ENCODE data around the gene FANCI. TPM values are rescaled to one million over a fixed set of nuclear protein-coding genes. Genes with fewer than 3 reads are reported as not detected.

Gene FANCI
- total and polyA plus RNA-seq, 9 donors = 12.7 to 23.5 (median 19.0) TPM

DNA sequence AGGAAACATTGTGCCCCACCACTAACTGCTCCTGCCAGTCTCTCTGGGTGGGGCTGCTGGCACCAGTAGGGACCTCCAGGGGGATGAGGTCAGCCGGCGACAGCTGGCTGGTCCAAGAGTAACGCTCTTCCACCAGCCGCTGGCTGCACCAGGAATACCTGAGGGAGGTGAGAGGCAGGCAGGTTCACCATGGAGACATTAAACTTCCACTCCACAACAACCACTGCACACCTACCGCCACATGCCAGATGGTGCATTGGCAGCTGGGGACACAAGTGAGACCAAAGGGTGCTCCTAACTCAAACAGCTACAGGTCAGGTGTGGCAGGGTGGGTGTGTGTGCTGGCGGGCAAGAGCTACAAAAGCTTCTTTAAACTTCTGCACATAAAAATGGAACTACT lies 86.3 kb downstream of the FANCI start:
- no CpG with 5 or more reads among the region's 6 CpGs for WGBS (ENCODE audit: insufficient coverage)

DNA sequence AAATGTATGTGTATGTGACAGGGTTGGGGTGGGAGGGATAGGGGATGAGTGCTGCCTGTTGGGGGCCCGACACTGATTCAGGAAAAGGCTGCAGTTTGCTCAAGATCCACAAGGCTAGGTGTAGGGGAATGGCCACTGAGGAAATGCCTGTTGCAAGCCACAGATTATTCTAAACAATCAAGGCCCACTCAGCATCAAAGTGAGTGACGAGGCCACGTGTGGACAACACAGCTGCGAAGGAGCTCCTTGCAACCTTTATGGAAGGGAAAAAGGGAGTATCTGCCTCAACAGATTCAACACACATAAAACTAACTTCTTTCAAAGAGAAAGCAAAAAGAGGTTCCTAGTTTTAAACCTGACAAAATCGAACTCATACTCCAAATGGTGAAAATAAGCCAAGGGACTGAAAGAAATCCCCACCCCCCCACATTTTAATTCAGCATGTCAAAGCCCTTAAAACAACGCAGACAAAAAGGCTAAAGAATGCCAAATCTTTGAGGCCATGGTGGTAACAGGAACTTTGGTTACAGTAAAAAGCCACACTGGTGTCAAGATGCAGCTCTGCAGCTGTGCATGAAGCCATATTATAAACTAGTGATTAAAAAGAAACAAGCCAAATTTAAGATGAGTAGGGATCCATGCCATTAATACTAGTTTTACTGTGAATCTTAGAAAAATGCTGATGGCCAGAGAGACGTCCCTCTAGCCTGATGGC lies 87.3 kb downstream of the FANCI start:
- 63% methylated on average over 2 of the region's 7 CpGs for WGBS (ENCODE audit: insufficient coverage)
- Histone ChIP-seq H3K4me3 (ENCODE audit: low read length) (no peak overlapping the region), H3K27ac (ENCODE audit: low read length) (no peak overlapping the region), H3K4me1 (ENCODE audit: control insufficient read depth, insufficient read depth, low read length) (peaks cover 47% of the 10 kb centered on the region), H3K9me3 (replicated peaks; ENCODE audit: control insufficient read depth, low read depth, low read length) (no peaks in the 10 kb centered on the region), H3K36me3 (ENCODE audit: control insufficient read depth, insufficient read depth, low read length) (peaks cover 64% of the 10 kb centered on the region), H3K27me3 (ENCODE audit: control insufficient read depth, insufficient read depth, low read length) (no peaks in the 10 kb centered on the region)
- DNase-seq = no peak

More for the DNA sequence above, 86.3 kb downstream of the FANCI start:
- DNase-seq = no peak
- H3K4me3 ChIP-seq (ENCODE audit: low read length) = no peak overlapping the region
- no peak overlapping the region for H3K27ac ChIP-seq (ENCODE audit: low read length)
- H3K36me3 ChIP-seq (ENCODE audit: control insufficient read depth, insufficient read depth, low read length) = peaks cover 73% of the 10 kb centered on the region
- H3K27me3 ChIP-seq (ENCODE audit: control insufficient read depth, insufficient read depth, low read length) = no peaks in the 10 kb centered on the region
- H3K9me3 ChIP-seq (replicated peaks; ENCODE audit: control insufficient read depth, low read depth, low read length) = no peaks in the 10 kb centered on the region
- H3K4me1 ChIP-seq (ENCODE audit: control insufficient read depth, insufficient read depth, low read length) = peaks cover 39% of the 10 kb centered on the region

DNA sequence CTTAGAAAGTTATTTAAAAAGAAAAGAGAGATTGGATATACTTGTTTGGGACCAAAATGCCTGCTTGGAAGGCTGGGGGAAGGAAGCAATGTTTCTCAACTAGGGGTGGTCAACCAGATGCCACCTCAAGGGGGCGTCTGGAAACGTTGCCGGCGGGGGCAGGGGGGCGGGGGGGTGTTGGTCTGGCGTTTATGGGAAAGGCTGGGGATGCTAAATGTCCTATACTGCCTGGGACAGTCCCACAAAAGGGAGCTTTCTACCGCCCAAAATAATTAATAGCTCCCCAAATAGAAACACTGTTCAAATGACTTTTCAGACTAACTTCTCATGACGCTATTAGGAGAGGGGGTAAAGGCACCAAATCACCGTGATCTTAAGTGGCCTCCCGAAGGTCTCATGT lies 88.7 kb downstream of the FANCI start:
- Histone ChIP-seq H3K4me1 (ENCODE audit: control insufficient read depth, insufficient read depth, low read length) (peaks cover 47% of the 10 kb centered on the region), H3K27ac (ENCODE audit: low read length) (no peak overlapping the region), H3K4me3 (ENCODE audit: low read length) (no peak overlapping the region), H3K27me3 (ENCODE audit: control insufficient read depth, insufficient read depth, low read length) (peaks cover 4% of the 10 kb centered on the region), H3K36me3 (ENCODE audit: control insufficient read depth, insufficient read depth, low read length) (peaks cover 50% of the 10 kb centered on the region), H3K9me3 (replicated peaks; ENCODE audit: control insufficient read depth, low read depth, low read length) (no peaks in the 10 kb centered on the region)
- 30% methylated on average over 5 of the region's 10 CpGs for WGBS (ENCODE audit: insufficient coverage)
- DNase-seq = no peak

DNA sequence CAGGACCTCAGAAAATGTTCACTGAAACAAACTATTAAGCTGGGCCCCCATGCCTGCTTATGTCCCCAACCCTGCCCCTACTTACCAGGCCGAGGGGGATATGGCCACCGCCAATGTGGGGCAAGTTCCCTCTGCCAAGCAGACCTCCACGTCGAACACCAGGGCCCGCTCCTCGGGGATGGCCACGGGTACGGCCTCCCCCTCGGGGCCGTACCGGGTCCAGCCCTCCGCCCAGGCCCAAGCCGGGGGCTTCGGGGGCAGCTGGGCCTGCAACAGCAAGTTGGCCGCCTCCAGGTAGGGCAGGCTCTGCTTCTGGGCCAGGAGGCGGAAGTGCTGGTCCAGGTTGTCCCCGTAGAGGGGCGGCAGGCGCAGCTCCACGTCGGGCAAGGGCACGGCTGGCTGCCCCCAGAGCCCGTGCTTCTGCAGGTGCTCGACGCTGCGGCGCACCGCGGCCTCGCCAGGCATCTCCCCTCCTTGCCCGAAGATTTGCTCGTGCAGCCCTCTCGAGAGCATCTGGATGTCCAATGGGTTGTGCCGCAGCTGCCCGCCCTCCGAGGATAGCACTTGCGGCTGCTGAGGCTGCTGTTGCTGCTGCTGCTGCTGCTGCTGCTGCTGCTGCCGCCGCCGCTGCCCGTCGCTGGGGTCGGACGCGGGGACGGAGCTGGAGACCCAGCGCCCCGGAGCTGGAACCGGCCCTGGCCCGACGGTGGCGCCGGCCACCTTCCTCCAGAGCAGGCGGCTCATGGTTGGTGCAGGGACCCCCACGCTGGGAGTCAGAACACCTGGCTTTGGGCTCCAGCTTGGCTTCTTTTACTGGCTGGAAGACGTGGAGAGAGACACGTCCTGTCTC lies 89.5 kb downstream of the FANCI start:
- 93% methylated on average over 55 of the region's 57 CpGs for WGBS (ENCODE audit: insufficient coverage)
- H3K27ac ChIP-seq (ENCODE audit: low read length) = no peak overlapping the region
- DNase-seq = no peak
- peaks cover 47% of the 10 kb centered on the region for H3K4me1 ChIP-seq (ENCODE audit: control insufficient read depth, insufficient read depth, low read length)
- H3K9me3 ChIP-seq (replicated peaks; ENCODE audit: control insufficient read depth, low read depth, low read length) = no peaks in the 10 kb centered on the region
- H3K27me3 ChIP-seq (ENCODE audit: control insufficient read depth, insufficient read depth, low read length) = peaks cover 11% of the 10 kb centered on the region
- peaks cover 44% of the 10 kb centered on the region for H3K36me3 ChIP-seq (ENCODE audit: control insufficient read depth, insufficient read depth, low read length)
- H3K4me3 ChIP-seq (ENCODE audit: low read length) = peak overlapping the region; percentile 91

DNA sequence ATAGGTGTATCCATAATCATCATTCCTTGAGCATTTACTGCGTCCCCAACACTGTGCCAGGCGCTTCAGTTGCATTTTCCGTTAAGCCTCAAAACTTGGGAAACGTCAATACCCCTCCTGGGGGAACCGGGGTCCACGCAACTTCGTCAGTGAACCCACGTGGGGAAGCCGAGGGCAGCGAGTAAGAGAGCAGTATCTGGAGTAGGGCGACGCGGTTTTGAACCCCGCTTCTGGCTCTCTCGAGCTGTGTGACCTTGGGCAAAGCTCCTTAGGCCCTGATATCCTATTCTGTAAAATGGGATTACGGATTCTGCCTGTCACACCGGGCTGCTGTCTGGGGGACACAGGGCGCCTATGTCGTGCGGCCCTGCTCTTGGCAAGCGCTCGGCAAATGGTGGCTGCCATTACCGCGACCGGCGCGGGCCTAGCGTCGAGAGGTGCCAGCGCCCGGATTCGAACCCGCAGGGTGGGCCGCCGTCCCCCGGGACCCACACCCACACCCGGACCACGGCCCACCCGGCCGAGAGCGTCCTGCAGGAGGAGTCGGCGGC lies 90.3 kb downstream of the FANCI start:
- Histone ChIP-seq H3K4me1 (ENCODE audit: control insufficient read depth, insufficient read depth, low read length) (peaks cover 47% of the 10 kb centered on the region), H3K36me3 (ENCODE audit: control insufficient read depth, insufficient read depth, low read length) (peaks cover 36% of the 10 kb centered on the region), H3K27ac (ENCODE audit: low read length) (peak overlapping the region; percentile 66), H3K4me3 (ENCODE audit: low read length) (peak overlapping the region; percentile 91), H3K9me3 (replicated peaks; ENCODE audit: control insufficient read depth, low read depth, low read length) (no peaks in the 10 kb centered on the region), H3K27me3 (ENCODE audit: control insufficient read depth, insufficient read depth, low read length) (peaks cover 16% of the 10 kb centered on the region)
- DNase-seq = no peak
- WGBS (ENCODE audit: insufficient coverage) = 1% methylated on average over 40 of the region's 43 CpGs

DNA sequence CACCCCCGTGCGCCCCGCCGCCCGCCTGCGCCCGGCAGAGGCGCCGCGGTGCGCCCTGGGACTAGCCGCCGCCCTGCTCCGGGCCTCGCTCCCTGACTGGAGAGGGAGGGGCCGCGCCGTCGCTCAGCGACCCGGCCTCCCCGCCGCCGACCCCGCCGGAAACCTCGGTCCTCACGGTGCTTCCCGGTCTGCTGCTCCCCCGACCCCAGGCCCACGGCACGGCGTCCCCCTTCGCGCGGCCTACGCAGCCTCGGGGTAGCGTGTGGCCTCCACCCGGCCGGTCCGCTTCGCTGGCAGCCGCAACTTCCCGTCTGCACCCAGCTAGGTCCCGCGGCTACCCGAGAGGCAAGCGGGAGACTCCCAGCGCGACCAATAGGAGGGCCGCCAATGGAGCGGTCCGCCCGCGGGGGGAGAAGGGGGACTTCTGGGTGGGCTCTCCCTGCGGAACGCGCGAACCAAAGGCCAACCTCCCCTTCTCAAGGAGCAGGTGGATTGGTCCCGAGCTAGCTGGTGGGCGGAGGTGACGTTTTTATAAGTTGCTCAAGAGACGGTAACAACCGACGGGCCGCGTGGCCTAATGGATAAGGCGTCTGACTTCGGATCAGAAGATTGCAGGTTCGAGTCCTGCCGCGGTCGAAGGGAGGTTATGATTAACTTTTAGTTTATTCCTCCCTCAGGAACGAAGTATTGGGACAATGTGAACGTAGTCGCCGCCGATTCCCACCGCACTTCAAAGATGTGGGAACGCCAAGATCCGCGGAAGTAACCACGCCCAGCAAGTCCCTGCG lies 90.9 kb downstream of the FANCI start, which contains the start of gene POLG:
Gene POLG (minus strand): TSS at position 315 of the 788 bp plus-strand sequence. CDS start 1,070 bp downstream, outside the sequence.
- WGBS (ENCODE audit: insufficient coverage) = under 1% methylated on average over 58 of the region's 85 CpGs
- Histone ChIP-seq H3K27ac (ENCODE audit: low read length) (peak within 1 kb of the TSS; percentile 85), H3K27me3 (ENCODE audit: control insufficient read depth, insufficient read depth, low read length) (peaks cover 16% of the 10 kb centered on the region), H3K36me3 (ENCODE audit: control insufficient read depth, insufficient read depth, low read length) (peaks cover 29% of the 10 kb centered on the region), H3K4me3 (ENCODE audit: low read length) (peak within 1 kb of the TSS; percentile 91), H3K9me3 (replicated peaks; ENCODE audit: control insufficient read depth, low read depth, low read length) (no peaks in the 10 kb centered on the region), H3K4me1 (ENCODE audit: control insufficient read depth, insufficient read depth, low read length) (peaks cover 42% of the 10 kb centered on the region)
- peak; percentile 99 for DNase-seq

DNA sequence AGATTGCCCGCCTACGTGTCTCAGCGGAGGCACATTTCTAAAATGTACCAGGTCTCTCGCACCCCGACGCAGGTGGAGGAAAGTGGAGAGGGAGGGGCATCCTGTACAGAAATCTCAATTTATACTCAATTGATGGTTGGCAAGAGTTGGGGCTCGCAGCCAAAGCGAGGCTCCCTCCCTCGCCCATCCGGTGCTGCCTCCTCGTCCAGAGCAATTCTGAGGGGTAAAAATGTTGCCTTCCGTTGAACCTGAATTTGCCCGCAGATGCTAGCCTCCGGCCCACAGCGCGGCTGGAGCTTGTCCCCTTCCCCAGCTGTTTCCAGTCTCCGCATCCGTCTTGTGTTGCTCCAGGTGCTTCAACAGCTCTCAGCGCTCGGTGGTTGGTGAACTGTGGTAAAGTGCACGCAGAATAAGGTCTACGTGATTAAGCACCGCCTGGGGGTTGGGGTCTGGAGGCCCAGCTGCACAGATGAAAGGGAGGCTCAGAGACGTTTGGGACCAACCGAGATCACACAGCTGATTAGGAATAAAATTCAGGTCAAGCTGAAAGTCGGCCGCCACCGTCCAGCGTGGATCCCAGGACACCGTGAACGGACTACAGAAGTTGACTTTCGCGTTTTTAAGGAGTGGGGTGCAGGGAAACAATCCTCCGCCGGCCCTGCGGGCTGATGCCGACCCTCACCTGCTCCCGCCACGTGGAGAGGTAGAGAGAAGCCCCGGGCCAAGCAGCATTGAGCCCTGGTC lies 91.7 kb downstream of the FANCI start:
- peaks cover 18% of the 10 kb centered on the region for H3K27me3 ChIP-seq (ENCODE audit: control insufficient read depth, insufficient read depth, low read length)
- H3K27ac ChIP-seq (ENCODE audit: low read length) = peak overlapping the region; percentile 51
- no peaks in the 10 kb centered on the region for H3K9me3 ChIP-seq (replicated peaks; ENCODE audit: control insufficient read depth, low read depth, low read length)
- peaks cover 35% of the 10 kb centered on the region for H3K4me1 ChIP-seq (ENCODE audit: control insufficient read depth, insufficient read depth, low read length)
- WGBS (ENCODE audit: insufficient coverage) = 2% methylated on average over 27 of the region's 40 CpGs
- DNase-seq = peak; percentile 62
- peak overlapping the region; percentile 91 for H3K4me3 ChIP-seq (ENCODE audit: low read length)
- peaks cover 21% of the 10 kb centered on the region for H3K36me3 ChIP-seq (ENCODE audit: control insufficient read depth, insufficient read depth, low read length)

DNA sequence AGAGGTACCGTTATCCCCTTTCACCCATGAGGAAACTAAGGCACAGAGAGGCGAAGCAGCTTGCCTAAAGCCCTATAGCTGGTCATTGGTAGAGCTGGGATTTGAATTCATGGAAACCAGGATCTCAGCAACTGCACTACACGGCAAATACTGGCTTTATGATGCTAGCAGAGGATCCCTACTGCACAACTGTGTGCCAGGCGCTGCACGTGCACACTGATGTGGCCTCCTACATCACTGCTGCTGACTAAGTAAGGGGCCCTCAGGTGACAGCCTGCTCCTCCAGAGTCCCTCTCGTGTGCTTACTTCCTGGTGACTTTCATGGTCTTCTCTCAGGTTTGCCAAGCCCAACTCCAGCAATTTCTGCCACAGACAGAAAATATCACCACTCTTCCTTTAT lies 94.3 kb downstream of the FANCI start:
- peaks cover 20% of the 10 kb centered on the region for H3K4me1 ChIP-seq (ENCODE audit: control insufficient read depth, insufficient read depth, low read length)
- 74% methylated on average over 6 of the region's 6 CpGs for WGBS (ENCODE audit: insufficient coverage)
- peaks cover 2% of the 10 kb centered on the region for H3K36me3 ChIP-seq (ENCODE audit: control insufficient read depth, insufficient read depth, low read length)
- DNase-seq = no peak
- no peak overlapping the region for H3K4me3 ChIP-seq (ENCODE audit: low read length)
- H3K27me3 ChIP-seq (ENCODE audit: control insufficient read depth, insufficient read depth, low read length) = peaks cover 30% of the 10 kb centered on the region
- H3K9me3 ChIP-seq (replicated peaks; ENCODE audit: control insufficient read depth, low read depth, low read length) = no peaks in the 10 kb centered on the region
- H3K27ac ChIP-seq (ENCODE audit: low read length) = no peak overlapping the region

DNA sequence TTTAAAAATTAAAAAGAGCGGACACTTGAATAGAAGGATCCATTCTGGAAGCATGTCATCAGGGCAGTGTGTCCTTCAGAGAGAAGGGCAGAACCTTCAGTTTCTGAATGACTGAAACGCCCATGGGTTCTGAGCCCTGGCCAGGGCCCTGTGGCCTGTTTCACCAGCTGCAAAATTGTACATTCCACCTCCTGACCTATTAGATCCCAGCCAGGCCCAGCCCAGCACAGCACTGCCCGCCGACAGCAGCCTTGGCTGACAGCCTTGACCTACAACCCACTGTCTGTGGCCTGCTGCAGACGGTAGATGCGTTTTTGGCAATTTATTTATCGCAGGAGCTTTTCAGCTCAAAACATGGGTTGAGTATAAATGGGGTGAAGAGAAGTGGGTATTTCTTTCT lies 96.8 kb downstream of the FANCI start:
- peaks cover 34% of the 10 kb centered on the region for H3K27me3 ChIP-seq (ENCODE audit: control insufficient read depth, insufficient read depth, low read length)
- H3K27ac ChIP-seq (ENCODE audit: low read length) = no peak overlapping the region
- DNase-seq = no peak
- H3K4me3 ChIP-seq (ENCODE audit: low read length) = no peak overlapping the region
- peaks cover 3% of the 10 kb centered on the region for H3K4me1 ChIP-seq (ENCODE audit: control insufficient read depth, insufficient read depth, low read length)
- 56% methylated on average over 1 of the region's 7 CpGs for WGBS (ENCODE audit: insufficient coverage)
- H3K9me3 ChIP-seq (replicated peaks; ENCODE audit: control insufficient read depth, low read depth, low read length) = no peaks in the 10 kb centered on the region
- H3K36me3 ChIP-seq (ENCODE audit: control insufficient read depth, insufficient read depth, low read length) = no peaks in the 10 kb centered on the region
